Smooth muscle cell of the brain vasculature (primary cell): ENCODE data around the gene GRK5.
"Not testable (repeated sequence)": the region's sequence is repeated elsewhere in the genome, so short reads cannot be mapped to it uniquely, and the experiment has no call there.

Experiments
- DNase-seq: peaks from one replicate; pipeline ENCODE4 v3.0.0-alpha.2; 2012; ENCODE audit warnings: low read depth, low spot score

The GRK5 gene

GRCh38 chr10:119455609-119456434 lies 248.5 kb downstream of the GRK5 start:
- no peak for DNase-seq

- no peak for DNase-seq
These were observed 249.1 kb downstream of the GRK5 start for GRCh38 chr10:119456435-119456810.

GRCh38 chr10:119457966-119458766 lies 250.8 kb downstream of the GRK5 start:
- no peak for DNase-seq

- no peak for DNase-seq
These were observed 252.4 kb downstream of the GRK5 start for GRCh38 chr10:119459681-119460340.

- no peak for DNase-seq
These were observed 253.2 kb downstream of the GRK5 start for GRCh38 chr10:119460369-119461195.

- no peak for DNase-seq
These were observed 254.0 kb downstream of the GRK5 start for GRCh38 chr10:119461380-119461779.

- DNase-seq: no peak
These were observed 254.6 kb downstream of the GRK5 start for GRCh38 chr10:119461923-119462322.

GRCh38 chr10:119462773-119463172 lies 255.4 kb downstream of the GRK5 start:
- DNase-seq: no peak

- DNase-seq: not testable (repeated sequence)
These were observed 255.8 kb downstream of the GRK5 start for GRCh38 chr10:119463195-119463594.

- no peak for DNase-seq
These were observed 257.7 kb downstream of the GRK5 start for GRCh38 chr10:119465085-119465484.

GRCh38 chr10:119466076-119466475 lies 258.7 kb downstream of the GRK5 start:
- no peak for DNase-seq

GRCh38 chr10:119466655-119467054 lies 259.3 kb downstream of the GRK5 start:
- DNase-seq: no peak

GRCh38 chr10:119468542-119469324 lies 261.4 kb downstream of the GRK5 start:
- no peak for DNase-seq

GRCh38 chr10:119469325-119469707 lies 261.9 kb downstream of the GRK5 start:
- DNase-seq: no peak

- DNase-seq: no peak
These were observed 262.5 kb downstream of the GRK5 start for GRCh38 chr10:119469846-119470245.

GRCh38 chr10:119470920-119471702 lies 263.7 kb downstream of the GRK5 start:
- no peak for DNase-seq

- DNase-seq: no peak
These were observed 266.4 kb downstream of the GRK5 start for GRCh38 chr10:119473771-119474170.

- no peak for DNase-seq
These were observed 267.2 kb downstream of the GRK5 start for GRCh38 chr10:119474606-119475005.

GRCh38 chr10:119477444-119477843 lies 270.1 kb downstream of the GRK5 start:
- DNase-seq: no peak
